Embryonic facial prominence (tissue), 1 donor: ENCODE data around the gene CHCHD3.

ENCODE experiments used
- DNase-seq: peaks from one replicate; pipeline ENCODE4 v3.0.0-alpha.2; 2016; ENCODE audit errors: extremely low spot score

The CHCHD3 gene

DNA sequence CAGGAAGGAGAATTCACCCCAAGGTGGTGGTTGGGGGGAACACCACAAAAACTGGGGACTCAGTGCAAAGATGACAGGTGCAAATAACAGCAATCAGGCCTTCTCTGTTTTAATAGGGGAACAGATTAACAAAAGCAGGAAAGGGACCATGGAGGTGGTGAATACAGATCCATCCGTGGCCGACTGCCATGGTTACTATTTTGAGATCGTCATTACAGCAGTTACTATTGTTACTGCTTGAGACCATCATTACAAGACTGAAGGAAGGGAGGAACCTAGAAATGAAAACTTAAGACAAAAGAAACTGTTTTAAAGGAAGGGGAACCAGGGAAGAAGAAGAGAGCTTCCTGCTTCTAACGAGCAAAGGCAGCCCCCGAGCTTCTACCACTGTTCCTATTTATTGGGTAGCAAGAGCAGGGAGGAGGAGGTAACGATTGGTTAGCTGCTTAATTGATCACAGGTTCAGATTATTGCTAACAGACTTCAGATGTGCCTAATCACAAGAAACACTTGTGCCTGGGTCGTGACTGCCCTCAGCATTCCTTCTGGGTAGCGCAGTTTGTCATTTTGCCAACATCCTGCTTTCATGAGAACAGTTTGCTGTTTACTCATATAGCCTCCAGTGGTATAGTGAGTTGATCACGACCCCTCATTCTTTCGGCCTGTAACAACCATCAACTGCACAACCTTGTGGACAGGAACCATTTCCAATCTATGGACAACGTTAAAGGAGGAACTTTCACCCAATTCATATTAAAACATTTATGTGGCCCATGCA lies 216.3 kb downstream of the CHCHD3 start:
- DNase-seq, result no peak

GRCh38 chr7:132861940-132862554 lies 219.8 kb downstream of the CHCHD3 start:
- no peak for DNase-seq

- no peak for DNase-seq
Measured at GRCh38 chr7:132861424-132861823, 220.5 kb downstream of the CHCHD3 start.

- DNase-seq, result no peak
Measured at GRCh38 chr7:132859199-132859598, 222.7 kb downstream of the CHCHD3 start.

DNA sequence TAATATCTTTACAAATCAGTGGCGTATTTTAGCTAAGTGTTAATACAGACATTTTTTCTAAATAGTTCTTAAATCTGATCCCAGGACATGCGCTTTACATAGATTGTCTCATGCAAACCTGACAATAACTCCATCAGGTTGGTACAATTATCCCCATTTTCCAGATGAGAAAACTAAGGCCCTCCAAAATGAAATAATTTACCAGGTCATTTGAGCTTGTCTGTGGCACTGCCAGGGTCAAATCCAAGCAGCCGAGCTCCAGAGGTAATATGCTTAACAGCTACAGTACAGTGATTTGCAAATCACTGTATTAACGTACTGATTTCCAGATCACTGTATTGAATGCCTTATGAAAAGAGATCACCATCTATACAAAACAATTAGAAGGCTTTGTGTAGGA lies 223.1 kb downstream of the CHCHD3 start:
- no peak for DNase-seq

DNA sequence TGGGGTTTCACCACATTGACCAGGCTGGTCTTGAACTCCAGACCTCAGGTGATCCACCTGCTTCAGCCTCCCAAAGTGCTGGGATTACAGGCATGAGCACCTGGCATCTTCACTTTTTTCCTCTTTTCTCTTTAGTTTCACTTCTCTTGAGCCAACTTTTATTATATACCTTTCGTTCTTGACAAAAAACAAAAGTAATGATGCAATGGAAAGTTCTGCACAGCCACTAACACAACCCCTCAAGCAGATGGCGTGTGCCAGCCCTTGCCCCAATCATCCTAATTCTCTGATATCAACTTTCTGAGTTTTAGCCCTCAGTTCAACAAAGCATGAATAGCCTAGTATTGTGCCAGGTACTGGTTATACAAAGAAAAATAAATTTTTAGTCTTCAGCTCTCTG lies 223.6 kb downstream of the CHCHD3 start:
- DNase-seq, result no peak

GRCh38 chr7:132857703-132858102 lies 224.2 kb downstream of the CHCHD3 start:
- DNase-seq, result no peak

GRCh38 chr7:132857031-132857430 lies 224.9 kb downstream of the CHCHD3 start:
- no peak for DNase-seq

GRCh38 chr7:132856416-132856815 lies 225.5 kb downstream of the CHCHD3 start:
- no peak for DNase-seq

- DNase-seq, result no peak
Measured at GRCh38 chr7:132855901-132856300, 226.0 kb downstream of the CHCHD3 start.

GRCh38 chr7:132854238-132854637 lies 227.7 kb downstream of the CHCHD3 start:
- no peak for DNase-seq

DNA sequence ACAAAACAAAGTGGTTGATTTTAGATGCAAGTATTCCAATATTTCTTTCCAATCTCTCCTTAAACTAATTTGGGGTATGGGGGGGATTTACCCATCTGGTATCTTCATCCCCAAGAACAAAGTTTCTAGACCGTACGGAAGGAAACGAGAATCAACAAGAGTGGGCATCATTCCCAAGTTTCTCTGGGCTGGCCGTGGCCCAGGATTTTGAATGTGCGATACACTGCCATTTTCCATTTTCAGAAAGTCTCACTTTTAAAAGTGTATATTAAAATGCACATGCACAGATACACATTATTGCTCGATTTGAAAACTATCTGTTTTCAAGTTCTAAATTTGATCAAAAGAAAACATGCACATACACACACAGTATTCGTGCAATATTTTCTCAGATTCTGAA lies 234.5 kb downstream of the CHCHD3 start:
- DNase-seq, result no peak

DNA sequence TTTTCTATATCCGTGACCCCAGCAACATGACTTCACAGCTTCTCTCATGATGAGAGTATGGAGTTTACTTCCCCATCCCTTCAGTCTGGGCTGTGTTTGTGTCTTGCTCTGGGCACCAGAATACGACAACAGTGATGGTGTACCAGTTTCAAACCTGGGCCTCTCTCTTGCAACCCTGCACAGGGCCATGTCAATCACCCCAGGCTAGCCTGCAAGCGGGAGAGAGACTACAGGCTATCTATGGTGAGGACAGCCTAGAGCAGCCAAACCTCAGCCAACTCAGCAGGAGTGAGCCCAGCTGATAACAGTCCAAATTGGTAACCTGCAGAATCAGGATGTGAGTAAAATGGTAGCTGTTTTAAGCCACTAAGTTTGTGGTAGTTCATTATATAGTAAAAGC lies 235.8 kb downstream of the CHCHD3 start:
- DNase-seq, result no peak

GRCh38 chr7:132842478-132842877 lies 239.4 kb downstream of the CHCHD3 start:
- no peak for DNase-seq

GRCh38 chr7:132840199-132840598 lies 241.7 kb downstream of the CHCHD3 start:
- no peak for DNase-seq

GRCh38 chr7:132838313-132838712 lies 243.6 kb downstream of the CHCHD3 start:
- no peak for DNase-seq

DNA sequence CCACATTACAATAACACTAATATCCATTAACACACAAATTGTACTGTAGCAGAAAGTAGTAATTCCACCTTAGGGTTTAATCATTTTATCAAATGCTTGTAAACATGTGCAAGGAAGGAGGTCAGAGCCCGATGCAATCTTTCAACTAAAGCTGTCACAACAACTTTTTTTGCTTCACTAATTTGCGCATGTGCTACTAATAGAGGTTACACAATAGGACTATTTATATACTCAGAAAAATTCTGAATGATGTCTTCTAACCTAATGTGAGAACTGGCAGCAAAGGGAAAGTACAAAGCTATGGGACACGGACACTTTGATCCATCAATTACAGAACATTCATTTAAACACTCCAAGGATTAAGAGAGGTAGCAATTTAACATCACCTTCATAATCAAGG lies 244.4 kb downstream of the CHCHD3 start:
- DNase-seq, result no peak

- DNase-seq, result no peak
Measured at GRCh38 chr7:132836746-132837145, 245.1 kb downstream of the CHCHD3 start.

GRCh38 chr7:132830941-132831340 lies 250.9 kb downstream of the CHCHD3 start:
- no peak for DNase-seq

- no peak for DNase-seq
Measured at GRCh38 chr7:132828502-132828901, 253.4 kb downstream of the CHCHD3 start.

GRCh38 chr7:132825932-132826835 lies 255.7 kb downstream of the CHCHD3 start:
- no peak for DNase-seq

GRCh38 chr7:132825222-132825621 lies 256.7 kb downstream of the CHCHD3 start:
- DNase-seq, result no peak

DNA sequence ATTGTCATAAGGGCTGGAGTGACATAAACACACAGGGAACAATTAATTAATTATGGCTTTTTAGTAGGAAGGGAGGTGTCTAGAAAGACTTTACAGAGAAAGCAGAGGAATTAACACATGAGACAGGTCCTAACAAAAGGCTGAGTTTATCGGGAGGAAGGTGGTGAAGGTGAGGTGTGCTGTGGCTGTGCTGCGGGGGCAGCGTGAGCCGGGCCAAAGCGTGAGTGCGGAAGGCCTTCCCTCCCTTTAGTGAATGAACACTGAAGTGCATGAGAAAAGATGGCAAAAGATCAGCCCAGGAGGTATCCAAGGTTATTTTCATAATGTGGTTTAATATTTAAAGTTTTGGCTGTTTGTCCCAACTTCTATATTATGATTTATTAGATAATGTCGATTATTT lies 262.2 kb downstream of the CHCHD3 start:
- no peak for DNase-seq
